ENCODE data around the gene OR2M5. TPM values are rescaled to one million over a fixed set of nuclear protein-coding genes. Genes with fewer than 3 reads are reported as not detected.

OR2M5 gene
- total RNA-seq, 1 donor from 2014 or later: 0.25 TPM

Other genes with a start within 250 kb of the OR2M5 start
- gene OR2W3, start 249.6 kb upstream of the OR2M5 start, total RNA-seq: 2.5 TPM
- not detected for gene OR2T8, start 224.9 kb upstream of the OR2M5 start, total RNA-seq
- not detected for gene OR2AJ1, start 220.3 kb upstream of the OR2M5 start, total RNA-seq
- 0.74 TPM for gene OR2L8, start 196.3 kb upstream of the OR2M5 start, total RNA-seq
- not detected for gene OR2AK2, start 179.9 kb upstream of the OR2M5 start, total RNA-seq
- 0.25 TPM for gene OR2L5, start 131.5 kb upstream of the OR2M5 start, total RNA-seq
- under 0.01 TPM for gene OR2L2, start 115.1 kb upstream of the OR2M5 start, total RNA-seq
- gene OR2L3, start 98.3 kb upstream of the OR2M5 start, total RNA-seq: 0.25 TPM
- gene OR2L13, start 50.0 kb upstream of the OR2M5 start, total RNA-seq: 0.74 TPM
- not detected for gene OR2M2, start 29.7 kb downstream of the OR2M5 start, total RNA-seq
- under 0.01 TPM for gene OR2M3, start 52.1 kb downstream of the OR2M5 start, total RNA-seq
- gene OR2M4, start 86.3 kb downstream of the OR2M5 start, total RNA-seq: under 0.01 TPM
- not detected for gene OR2T33, start 132.8 kb downstream of the OR2M5 start, total RNA-seq
- not detected for gene OR2T12, start 158.3 kb downstream of the OR2M5 start, total RNA-seq
- gene OR2M7, start 179.4 kb downstream of the OR2M5 start, total RNA-seq: not detected
- gene OR14C36, start 203.6 kb downstream of the OR2M5 start, total RNA-seq: not detected
- gene OR2T4, start 216.5 kb downstream of the OR2M5 start, total RNA-seq: not detected
- not detected for gene OR2T6, start 230.6 kb downstream of the OR2M5 start, total RNA-seq